Omental fat pad (tissue), 4 donors: Measurements from ENCODE around the gene PFDN2. TPM values are rescaled to one million over a fixed set of nuclear protein-coding genes. Genes with fewer than 3 reads are reported as not detected.

Source experiments
- ATAC-seq: fragments of 150-250 bp; one replicate; pipeline ENCODE4 v1.9.1; 2016; ENCODE audit warnings: mild to moderate bottlenecking, moderate library complexity; ENCODE audit not compliant: low FRiP score
- DNase-seq: peaks from one replicate; pipeline ENCODE4 v3.0.0-alpha.2; 2019; ENCODE audit warnings: low spot score
- total RNA-seq, 4 donors: library from RNA; depleted of rRNA; stranded (reverse); fragments of >200 nt; gene quantifications; one replicate each; pipeline ENCODE4 v1.1.0, GENCODE V29; 2016
- TF ChIP-seq, protein P1 (sequence below), 3 donors: fragments of 450-650 bp; IDR thresholded peaks; one replicate each; pipeline ENCODE4 v1.5.1; 2016 to 2017; ENCODE audit warnings: antibody characterized with exemption in 3 of 3, mild to moderate bottlenecking in 3 of 3, moderate library complexity in 2 of 3

The PFDN2 gene
- total RNA-seq, 4 donors from 2014 or later: 30.6 to 90.1 (median 50.0) TPM

DNA sequence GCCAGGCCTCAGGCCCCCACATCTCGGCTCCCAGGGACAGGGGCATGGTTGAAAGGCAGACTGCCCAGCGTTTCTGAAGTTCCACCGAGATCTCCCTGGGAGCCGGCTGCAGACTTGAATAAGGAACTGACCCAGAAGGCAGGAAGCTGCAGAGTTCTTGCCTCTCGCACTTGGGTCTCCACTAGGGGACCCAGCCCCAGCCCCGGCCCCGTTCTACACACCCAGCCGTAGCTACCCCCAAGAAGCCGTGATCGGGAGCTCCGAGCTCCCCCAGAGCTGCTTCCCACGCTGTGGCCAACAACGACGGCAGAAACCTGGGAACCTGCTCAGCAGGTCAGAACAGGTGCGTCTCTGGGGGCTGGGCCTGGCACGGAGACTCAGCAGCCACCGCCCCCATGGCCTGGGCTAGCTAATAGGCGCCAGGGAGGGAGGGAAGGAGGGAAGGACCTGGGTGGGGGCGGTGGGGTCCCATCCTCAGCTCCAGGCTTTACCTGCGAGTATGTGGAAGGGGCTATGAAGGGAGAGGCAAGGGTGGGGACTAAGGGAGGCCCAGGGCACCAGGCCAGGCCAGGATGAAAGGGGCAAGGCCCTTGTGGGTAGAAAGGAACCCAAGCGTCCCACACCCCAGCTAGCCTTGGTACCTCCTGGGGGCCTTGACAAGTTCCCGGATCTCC, 28.4 kb downstream of the PFDN2 start, which contains the start of gene NECTIN4:
Gene NECTIN4 (minus strand): TSS at position 308 of the 674 bp plus-strand sequence. CDS start 262 bp downstream, at position 46.
- DNase-seq: no peak
- no peak for ATAC-seq
- TF ChIP-seq, protein P1, sequence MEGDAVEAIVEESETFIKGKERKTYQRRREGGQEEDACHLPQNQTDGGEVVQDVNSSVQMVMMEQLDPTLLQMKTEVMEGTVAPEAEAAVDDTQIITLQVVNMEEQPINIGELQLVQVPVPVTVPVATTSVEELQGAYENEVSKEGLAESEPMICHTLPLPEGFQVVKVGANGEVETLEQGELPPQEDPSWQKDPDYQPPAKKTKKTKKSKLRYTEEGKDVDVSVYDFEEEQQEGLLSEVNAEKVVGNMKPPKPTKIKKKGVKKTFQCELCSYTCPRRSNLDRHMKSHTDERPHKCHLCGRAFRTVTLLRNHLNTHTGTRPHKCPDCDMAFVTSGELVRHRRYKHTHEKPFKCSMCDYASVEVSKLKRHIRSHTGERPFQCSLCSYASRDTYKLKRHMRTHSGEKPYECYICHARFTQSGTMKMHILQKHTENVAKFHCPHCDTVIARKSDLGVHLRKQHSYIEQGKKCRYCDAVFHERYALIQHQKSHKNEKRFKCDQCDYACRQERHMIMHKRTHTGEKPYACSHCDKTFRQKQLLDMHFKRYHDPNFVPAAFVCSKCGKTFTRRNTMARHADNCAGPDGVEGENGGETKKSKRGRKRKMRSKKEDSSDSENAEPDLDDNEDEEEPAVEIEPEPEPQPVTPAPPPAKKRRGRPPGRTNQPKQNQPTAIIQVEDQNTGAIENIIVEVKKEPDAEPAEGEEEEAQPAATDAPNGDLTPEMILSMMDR (IDR thresholded peaks at IDR 0.05): no peak

DNA sequence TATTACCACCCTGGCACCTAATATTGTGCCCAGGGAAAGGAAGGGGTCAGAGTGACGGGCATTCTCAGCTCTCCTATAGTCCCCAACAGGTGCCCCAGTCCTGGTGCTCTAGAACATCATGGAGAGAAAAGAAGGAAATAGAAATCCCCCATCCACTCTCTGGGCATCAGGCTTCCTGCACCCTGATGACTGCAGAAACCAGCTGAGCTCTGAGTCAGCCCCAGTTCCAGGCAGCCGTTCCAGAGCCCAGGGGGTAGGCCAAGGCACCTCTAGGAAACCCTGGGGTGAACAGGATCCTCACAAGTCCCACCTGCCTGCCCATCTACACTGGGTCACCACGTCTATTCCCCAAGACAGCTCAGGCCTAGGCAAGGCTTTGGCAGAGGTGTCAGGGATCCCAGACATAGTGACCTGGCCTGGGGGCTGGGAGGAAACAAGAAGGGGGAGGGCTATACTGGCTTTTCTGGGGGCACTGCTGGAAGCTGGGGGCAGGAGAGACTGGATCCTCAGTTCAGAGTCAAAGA, 29.2 kb downstream of the PFDN2 start:
- no peak for DNase-seq

DNA sequence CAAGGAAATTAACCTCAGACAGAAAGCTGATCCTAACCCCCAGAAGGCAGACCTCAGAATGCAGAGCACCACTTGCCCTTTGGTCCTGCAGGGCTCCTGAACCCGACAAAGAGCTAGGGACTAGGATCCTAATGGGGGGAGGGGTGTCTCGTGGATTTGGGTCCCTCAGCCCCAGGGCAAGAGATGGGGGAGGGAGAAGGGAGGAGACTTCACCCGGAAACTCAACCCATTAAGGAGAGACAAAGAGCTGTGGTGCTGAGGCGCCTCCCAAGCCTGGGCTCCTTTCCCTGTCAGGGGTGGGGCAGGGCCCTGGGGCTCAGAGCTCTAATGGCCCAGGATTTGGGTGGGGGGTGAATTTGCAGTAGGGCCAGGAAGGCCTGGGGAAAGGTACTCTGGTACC, 31.4 kb downstream of the PFDN2 start:
- no peak for DNase-seq
- TF ChIP-seq, protein P1 (IDR thresholded peaks at IDR 0.05): no peak
- no peak for ATAC-seq

More for the DNA sequence above, 29.2 kb downstream of the PFDN2 start:
- no peak for ATAC-seq
- TF ChIP-seq, protein P1 (IDR thresholded peaks at IDR 0.05): no peak

DNA sequence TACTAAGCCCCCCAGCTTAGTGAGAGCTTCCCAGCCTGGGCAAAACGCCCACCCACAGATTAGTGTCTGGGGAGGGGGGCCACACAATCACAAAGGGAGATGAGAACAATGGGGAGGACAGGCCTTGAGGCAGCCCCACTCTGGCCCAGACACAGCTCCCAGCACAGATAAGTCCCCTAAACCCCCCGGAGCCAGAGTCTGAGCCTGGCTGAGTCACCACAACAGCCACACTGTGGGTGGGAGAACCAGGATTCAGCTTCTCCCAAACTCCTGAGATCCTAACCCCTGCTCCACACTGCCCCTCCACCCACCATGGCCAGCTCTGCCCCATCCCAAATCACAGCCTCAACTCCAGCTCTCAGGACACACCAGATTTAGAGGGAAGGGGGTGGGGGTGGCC, 32.7 kb downstream of the PFDN2 start:
- ATAC-seq: no peak
- no peak for DNase-seq
- TF ChIP-seq, protein P1 (IDR thresholded peaks at IDR 0.05): no peak

DNA sequence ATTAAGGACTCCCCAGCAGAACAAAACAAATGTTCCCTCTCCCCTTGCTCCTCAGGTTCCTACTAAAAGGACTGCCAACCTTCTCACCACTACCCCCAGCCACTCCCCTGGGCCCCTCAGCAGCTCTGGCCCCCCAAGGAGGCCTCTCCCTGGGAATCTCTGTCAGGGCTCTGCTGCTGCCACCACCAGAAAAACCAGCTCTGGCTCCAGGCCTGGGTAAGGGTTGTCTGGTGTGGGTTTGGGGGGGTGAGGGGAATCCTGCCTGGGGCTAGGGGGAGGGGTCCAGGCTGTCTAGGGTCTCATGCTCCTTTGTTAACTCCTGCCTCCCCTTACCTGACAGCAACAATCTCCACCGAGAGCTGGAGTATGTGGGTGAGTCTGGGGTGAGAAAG, 33.2 kb downstream of the PFDN2 start:
- DNase-seq: no peak
- TF ChIP-seq, protein P1 (IDR thresholded peaks at IDR 0.05): no peak
- no peak for ATAC-seq

DNA sequence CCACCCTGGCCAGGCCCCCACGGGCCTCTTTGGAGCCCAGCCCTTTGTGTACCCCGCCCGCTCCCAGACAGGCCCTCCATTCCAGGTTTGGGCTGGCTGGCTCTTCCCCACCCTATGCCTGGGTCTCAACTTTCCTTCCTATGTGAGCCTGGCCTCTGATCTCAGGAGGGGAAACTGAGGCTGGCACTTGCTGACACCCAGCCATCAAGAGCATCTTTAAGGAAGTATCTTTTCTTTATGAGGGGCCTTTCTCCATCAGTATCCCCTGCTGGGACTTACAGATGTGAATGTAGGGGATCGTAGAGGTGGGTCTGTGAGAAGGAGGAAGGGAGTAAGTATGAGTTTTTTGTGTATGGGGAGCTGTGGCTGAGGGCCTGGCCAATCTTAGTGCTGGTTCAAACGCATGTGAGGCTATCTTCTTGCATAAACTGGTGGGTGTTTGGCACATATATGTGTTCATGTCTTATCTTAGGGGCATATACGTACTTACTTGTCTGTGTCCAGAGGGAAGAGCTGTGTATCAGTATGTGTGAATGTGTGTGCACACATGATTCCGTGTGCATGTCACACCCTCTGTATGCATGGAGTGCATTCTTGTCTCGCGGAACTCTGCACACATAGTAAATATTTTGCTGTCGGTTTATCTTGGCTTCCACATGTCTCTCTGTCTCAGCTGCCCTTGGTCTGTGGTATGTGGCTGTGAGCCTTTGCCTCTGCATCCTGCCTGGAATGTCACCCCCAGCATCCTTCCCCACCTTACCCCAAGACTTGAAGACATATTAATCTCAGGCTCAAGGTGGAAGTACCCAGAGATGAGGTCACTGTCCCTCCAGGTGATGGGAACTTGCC, 33.9 kb downstream of the PFDN2 start:
- TF ChIP-seq, protein P1 (IDR thresholded peaks at IDR 0.05): no peak
- ATAC-seq (no peak), DNase-seq (no peak)
